Naive thymus-derived CD8-positive, alpha-beta T cell (primary cell): Measurements from ENCODE around the gene NOS3. TPM values are rescaled to one million over a fixed set of nuclear protein-coding genes. Genes with fewer than 3 reads are reported as not detected.

Experiments
- ATAC-seq, 2 donors: fragments of 150-1000 bp; cut with Tn5 transposase in 1 of 2; sonication (Bioruptor Pico), chemical (Tn5 transposase) in 1 of 2; 1 replicate in 1 of 2; 2 replicates in 1 of 2; pipeline ENCODE4 v1.10.0; 2021; ENCODE audit warnings: mild to moderate bottlenecking in 2 of 2, moderate library complexity in 2 of 2
- POLR2A ChIA-PET: fragments of 350-600 bp; sonication (Branson Sonifier 250); formaldehyde crosslinking; loops from one replicate; lab custom pipeline; 2021; ENCODE audit warnings: antibody characterized with exemption; lab: Charles Lee
- DNase-seq, 10 donors: peaks; one replicate each; pipeline versions ENCODE4 v3.0.0 to v3.0.0-alpha.2; 2020 to 2022
- H3K27ac Mint-ChIP-seq, 10 donors: one replicate each; pipeline ENCODE4 v1.8.0; 2020 to 2022; ENCODE audit warnings: mild to moderate bottlenecking in 10 of 10, mixed read lengths in 10 of 10, moderate library complexity in 4 of 10, inconsistent platforms in 1 of 10
- H3K27me3 Mint-ChIP-seq, 5 donors: one replicate each; pipeline ENCODE4 v1.8.0; 2021 to 2022; ENCODE audit warnings: mixed read lengths in 5 of 5
- H3K36me3 Mint-ChIP-seq, 3 donors: one replicate each; pipeline ENCODE4 v1.8.0; 2020 to 2022; ENCODE audit warnings: mixed read lengths in 3 of 3, mild to moderate bottlenecking in 2 of 3, inconsistent platforms in 1 of 3
- H3K4me1 Mint-ChIP-seq, 4 donors: one replicate each; pipeline ENCODE4 v1.8.0; 2021 to 2022; ENCODE audit warnings: mixed read lengths in 4 of 4
- H3K4me3 Mint-ChIP-seq, 10 donors: one replicate each; pipeline ENCODE4 v1.8.0; 2020 to 2022; ENCODE audit warnings: mild to moderate bottlenecking in 10 of 10, mixed read lengths in 10 of 10, moderate library complexity in 6 of 10, inconsistent platforms in 1 of 10
- H3K9me3 Mint-ChIP-seq, 9 donors: one replicate each; pipeline ENCODE4 v1.8.0; 2020 to 2022; ENCODE audit warnings: mixed read lengths in 9 of 9, mild to moderate bottlenecking in 3 of 9, inconsistent platforms in 1 of 9, moderate library complexity in 1 of 9
- polyA plus RNA-seq, 3 donors: library from polyadenylated mRNA; unstranded; fragments of 300-500 nt; fragmentation: Illumina TruSeq; gene quantifications; one replicate each; pipeline ENCODE4 v1.2.3, GENCODE V29; 2021
- total RNA-seq, 8 experiments: library from RNA in 2 of 8; stranded (reverse) in 2 of 8; gene quantifications; one replicate each; pipeline ENCODE4 v1.2.3 and lab custom pipeline; 2021 to 2026

NOS3 gene
- total and polyA plus RNA-seq, 5 experiments from 2014 or later: 1.4 to 3.3 (median 1.8) TPM

DNA sequence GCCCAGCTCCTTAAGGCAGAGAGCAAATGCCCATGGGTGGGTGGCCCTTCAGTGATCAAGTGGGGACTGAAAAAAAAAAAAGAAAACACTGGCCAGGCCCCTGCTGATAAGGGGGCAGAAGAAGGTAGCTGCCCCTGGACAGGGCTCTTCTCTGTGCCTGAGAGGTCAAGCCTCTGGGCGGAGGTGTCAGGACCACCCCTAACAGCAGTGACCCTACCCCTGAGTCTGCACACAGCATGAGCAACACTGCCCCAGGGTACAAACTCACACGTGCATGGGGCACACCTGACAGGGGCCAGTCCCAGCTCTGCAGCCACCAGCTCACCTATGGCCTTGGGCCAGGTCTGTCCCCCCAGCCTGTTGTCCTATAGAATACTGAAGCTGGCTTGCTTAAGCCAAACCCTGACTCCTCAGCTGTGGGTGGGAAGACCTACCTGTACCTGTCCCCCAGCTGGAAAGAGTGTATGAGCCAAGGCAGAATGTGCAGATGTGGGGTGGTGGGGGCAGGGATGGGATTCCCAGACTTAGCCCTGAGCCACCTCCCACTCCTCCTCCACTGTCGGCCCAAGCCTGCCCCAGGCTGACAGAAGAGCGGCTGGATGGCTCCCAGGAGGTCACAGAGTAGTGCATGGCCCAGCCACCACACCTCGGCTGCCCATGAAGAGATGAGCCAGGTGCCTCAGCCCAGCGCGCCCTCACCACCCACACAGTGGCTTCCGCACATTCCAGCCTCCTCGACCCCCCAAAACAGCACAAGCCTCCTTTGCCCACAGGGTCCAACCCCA, 36.4 kb upstream of the NOS3 start:
- DNase-seq: peak in 1 of 10 donors; percentile 15
- ATAC-seq: no peak
- Mint-ChIP-seq H3K9me3 (peaks cover 0 to 2% (median 0%) of the 10 kb centered on the region in 9 donors), H3K27me3 (peaks cover 12 to 45% (median 31%) of the 10 kb centered on the region in 5 donors), H3K27ac (peak overlapping the region in 1 of 10 donors; percentile 22), H3K4me3 (no peak overlapping the region), H3K36me3 (peaks cover 0 to 19% (median 18%) of the 10 kb centered on the region in 3 donors), H3K4me1 (peaks cover 5 to 19% (median 12%) of the 10 kb centered on the region in 4 donors)
- POLR2A ChIA-PET: no interaction called here

DNA sequence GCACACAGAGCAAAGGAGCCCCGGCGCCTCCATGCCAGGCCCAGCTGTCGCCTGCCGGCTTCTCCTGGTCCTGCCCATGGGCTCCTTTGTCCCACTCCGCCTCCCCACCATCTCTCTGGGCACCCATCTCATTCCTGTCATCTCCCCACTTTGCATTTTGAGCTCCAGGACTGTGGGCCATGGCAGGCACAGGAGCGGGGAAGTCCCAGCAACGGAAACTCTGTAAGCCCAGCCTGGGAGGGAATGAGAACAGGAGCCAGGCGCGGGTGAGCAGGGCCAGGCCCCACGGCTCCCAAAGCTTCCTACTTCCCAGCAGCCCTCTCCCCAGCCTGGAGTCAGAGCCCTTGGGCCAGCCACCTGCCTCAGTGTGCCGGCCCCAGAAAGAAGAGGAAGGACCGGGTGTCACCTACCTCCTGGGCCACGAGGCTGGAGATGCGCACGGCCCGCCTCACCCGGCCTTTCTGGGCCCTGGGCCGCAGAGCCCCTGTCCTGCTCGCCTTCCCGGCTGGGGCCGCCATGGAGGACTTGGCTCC, 35.8 kb upstream of the NOS3 start:
- peaks cover 0 to 2% (median 0%) of the 10 kb centered on the region in 9 donors for H3K9me3 Mint-ChIP-seq
- POLR2A ChIA-PET: no interaction called here
- H3K4me1 Mint-ChIP-seq: peaks cover 10 to 24% (median 12%) of the 10 kb centered on the region in 4 donors
- H3K27ac Mint-ChIP-seq: peak overlapping the region in 1 of 10 donors; percentile 22
- peaks cover 0 to 19% (median 18%) of the 10 kb centered on the region in 3 donors for H3K36me3 Mint-ChIP-seq
- no peak overlapping the region for H3K4me3 Mint-ChIP-seq
- peaks cover 14 to 52% (median 37%) of the 10 kb centered on the region in 5 donors for H3K27me3 Mint-ChIP-seq
- DNase-seq: no peak
- ATAC-seq: no peak

DNA sequence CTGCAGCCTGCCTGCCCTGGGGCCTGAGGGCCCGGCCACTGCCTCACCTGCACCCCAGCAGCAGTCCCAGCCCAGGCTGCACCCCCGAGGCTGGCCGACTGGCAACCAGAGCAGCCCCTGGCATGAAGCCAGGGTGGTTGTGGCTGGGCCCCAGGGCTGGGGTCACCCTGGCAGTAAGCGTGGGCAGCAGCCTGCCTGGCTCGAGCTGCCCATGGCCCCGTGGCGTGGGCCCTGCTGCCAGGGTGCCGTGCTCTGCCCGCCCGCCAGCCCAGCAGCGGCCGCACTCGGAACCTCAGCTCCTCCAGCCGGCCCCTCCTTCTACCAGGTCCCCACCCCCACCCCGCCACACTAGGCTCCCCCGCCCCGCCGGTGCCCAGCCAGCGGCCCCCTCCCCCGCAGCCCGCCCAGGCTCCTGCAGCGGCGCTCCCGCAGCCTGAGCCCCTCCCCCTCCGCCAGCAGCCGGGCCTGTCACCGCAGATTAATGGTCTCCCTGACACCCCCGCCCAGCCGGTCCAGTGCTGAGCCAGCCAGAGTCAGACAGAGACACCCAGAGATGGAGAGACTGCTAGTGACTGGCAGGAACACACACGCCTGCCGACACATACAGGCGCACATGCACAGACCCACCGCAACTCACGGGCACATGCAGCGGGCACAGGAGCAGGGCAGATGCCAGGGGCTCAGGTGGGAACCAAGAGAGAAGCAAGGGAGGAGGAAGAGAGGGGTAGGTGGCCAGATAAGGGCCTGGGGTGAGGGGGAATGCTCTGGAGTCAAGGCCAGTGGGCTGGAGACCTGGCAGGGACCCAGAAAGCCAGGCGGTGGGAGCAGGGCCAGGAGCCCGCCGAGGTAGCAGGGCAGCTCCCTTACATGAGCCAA, 35.1 kb upstream of the NOS3 start:
- ATAC-seq (no peak), DNase-seq (no peak)
- POLR2A ChIA-PET: no interaction called here
- H3K9me3 Mint-ChIP-seq: peaks cover 0 to 2% (median 0%) of the 10 kb centered on the region in 9 donors
- H3K4me1 Mint-ChIP-seq: peaks cover 10 to 25% (median 13%) of the 10 kb centered on the region in 4 donors
- H3K27ac Mint-ChIP-seq: no peak overlapping the region
- peaks cover 0 to 19% (median 15%) of the 10 kb centered on the region in 3 donors for H3K36me3 Mint-ChIP-seq
- H3K27me3 Mint-ChIP-seq: peaks cover 18 to 59% (median 38%) of the 10 kb centered on the region in 5 donors
- H3K4me3 Mint-ChIP-seq: no peak overlapping the region

DNA sequence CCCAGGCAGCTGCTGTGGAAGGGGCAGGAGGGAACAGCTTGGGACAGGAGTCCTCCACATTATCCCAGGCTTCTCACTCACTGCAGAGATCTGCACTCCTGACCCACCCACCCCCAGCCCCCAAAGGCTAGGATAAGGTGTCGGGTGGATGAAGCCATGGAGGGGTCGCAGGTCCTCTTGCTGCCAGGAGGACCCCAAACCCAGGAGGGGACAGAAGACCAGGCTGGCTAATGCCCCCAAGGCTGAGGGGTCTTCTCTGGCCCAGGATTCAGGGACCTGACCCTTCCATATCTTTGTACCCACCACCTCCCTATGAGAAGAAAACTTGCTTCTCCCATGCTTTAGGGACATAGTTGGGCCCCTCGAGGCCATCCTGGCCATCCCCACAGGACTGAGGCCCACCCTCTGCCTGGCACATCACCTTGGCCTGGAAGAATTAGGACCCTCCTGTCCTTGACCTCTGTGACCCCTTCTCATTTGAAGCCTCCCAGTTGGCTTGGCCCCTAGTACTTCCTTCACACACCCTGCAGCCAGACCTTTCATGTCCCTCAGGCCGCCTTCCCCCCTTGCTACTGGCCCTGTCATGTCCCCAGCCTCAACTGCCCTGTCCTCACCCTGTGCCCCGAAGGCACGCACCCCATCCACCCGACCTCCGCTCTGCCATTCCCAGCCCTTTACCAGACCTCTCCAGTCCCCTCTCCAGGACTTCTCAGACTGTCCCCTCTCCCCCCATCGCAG, 34.3 kb upstream of the NOS3 start:
- Mint-ChIP-seq H3K36me3 (peaks cover 0 to 16% (median 10%) of the 10 kb centered on the region in 3 donors), H3K4me1 (peaks cover 10 to 25% (median 13%) of the 10 kb centered on the region in 4 donors), H3K27me3 (peaks cover 18 to 65% (median 38%) of the 10 kb centered on the region in 5 donors), H3K9me3 (peaks cover 0 to 2% (median 0%) of the 10 kb centered on the region in 9 donors), H3K27ac (no peak overlapping the region), H3K4me3 (peak overlapping the region in 1 of 10 donors; percentile 56)
- DNase-seq (no peak), ATAC-seq (no peak)
- POLR2A ChIA-PET: no interaction called here

DNA sequence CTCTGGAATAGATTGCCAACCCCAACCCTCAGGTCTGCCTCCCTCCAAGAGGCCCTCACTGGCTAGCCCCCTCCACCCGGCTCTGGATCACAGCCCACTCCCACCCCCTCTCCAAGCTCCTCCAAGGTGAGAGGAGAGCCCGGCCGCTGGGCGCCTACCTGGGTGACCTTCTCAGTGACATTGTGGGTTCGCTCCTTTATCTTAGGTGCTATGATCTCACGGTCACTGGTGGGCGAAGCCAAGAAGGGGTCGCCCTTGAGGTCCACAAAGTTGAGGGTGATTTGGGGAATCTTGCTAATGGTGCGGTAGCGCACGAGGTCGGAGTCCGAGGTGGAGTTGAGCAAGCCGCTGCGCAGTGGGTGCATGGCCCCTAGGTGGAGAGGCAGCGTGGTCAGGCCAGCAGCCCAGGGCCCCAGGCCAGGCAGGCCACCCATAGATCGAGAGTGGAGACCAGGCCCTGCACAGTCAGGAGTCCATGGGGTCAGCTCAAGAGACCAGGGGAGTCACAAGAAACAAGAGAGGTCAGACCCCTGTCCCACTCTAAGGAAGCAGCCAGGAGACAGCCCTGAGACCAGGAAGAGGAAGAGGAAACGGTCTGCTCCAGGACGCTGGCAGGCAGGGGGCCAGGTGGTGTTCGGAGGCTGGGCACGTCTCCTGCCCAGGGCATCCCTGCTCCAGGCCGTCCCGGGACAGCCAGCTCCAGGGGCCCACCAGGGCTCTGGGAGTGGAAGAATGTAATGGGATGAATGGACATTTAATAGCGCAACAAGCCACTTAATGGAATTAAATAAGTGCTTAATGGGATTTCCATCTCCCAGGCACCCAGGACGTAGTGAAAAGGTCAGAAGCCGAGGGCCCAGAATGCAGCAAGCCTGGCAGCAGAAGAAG, 33.4 kb upstream of the NOS3 start:
- Mint-ChIP-seq H3K36me3 (peaks cover 0 to 16% (median 9%) of the 10 kb centered on the region in 3 donors), H3K27ac (no peak overlapping the region), H3K4me1 (peaks cover 10 to 28% (median 14%) of the 10 kb centered on the region in 4 donors), H3K4me3 (peak overlapping the region in 3 of 10 donors; percentile 12 to 36 (median 14)), H3K9me3 (peaks cover 0 to 2% (median 0%) of the 10 kb centered on the region in 9 donors), H3K27me3 (peaks cover 18 to 70% (median 40%) of the 10 kb centered on the region in 5 donors)
- no peak for DNase-seq
- POLR2A ChIA-PET: no interaction called here
- ATAC-seq: no peak

DNA sequence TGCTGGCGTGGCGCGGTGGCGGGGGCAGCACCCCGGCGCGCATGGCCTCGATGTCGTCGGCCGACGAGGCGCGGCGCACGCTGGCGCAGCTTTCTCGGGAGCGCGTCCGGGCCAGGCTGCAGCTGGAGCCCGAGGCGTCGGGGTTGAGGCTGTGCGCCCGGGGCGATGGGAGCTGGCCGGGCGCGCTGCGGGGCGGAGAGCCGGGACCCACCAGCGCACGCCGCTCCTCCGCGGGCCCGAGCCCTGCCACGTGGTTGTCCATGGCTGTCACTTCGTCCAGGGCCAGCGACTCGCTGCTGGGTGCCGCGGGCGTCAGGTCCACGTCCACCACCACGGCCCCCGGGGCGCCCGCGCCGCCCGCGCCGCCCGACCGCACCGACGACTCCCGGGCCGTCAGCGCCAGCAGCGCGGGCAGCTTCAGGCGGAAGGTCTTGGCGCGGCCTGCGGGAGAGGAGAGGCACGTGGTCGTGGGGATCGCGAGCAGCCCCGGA, 32.7 kb upstream of the NOS3 start:
- Mint-ChIP-seq H3K9me3 (peaks cover 0 to 2% (median 0%) of the 10 kb centered on the region in 9 donors), H3K27me3 (peaks cover 20 to 77% (median 44%) of the 10 kb centered on the region in 5 donors), H3K4me3 (no peak overlapping the region), H3K27ac (no peak overlapping the region), H3K4me1 (peaks cover 12 to 36% (median 16%) of the 10 kb centered on the region in 4 donors), H3K36me3 (peaks cover 0 to 16% (median 9%) of the 10 kb centered on the region in 3 donors)
- ATAC-seq: no peak
- DNase-seq: no peak
- POLR2A ChIA-PET: no interaction called here

DNA sequence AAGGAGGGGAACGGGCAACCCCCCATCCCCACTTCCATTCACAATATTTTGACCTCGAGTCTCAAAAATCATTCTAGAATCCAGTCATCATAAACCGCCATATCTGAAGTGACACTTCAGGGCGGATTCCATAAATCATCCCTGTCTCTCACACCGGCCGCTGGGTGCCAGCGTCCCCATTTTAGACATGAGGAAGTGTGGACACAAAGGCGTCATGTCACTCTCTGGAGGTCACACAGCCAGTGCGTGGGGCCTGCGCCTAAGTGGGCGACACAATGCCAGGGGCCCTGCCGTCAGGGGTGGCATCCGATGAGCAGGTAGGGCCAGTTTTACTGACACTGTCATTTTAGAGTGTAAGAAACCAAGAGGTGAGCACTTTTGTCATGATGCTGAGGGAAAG, 32.2 kb upstream of the NOS3 start:
- H3K4me1 Mint-ChIP-seq: peaks cover 12 to 38% (median 16%) of the 10 kb centered on the region in 4 donors
- peaks cover 20 to 77% (median 45%) of the 10 kb centered on the region in 5 donors for H3K27me3 Mint-ChIP-seq
- peaks cover 0 to 16% (median 9%) of the 10 kb centered on the region in 3 donors for H3K36me3 Mint-ChIP-seq
- POLR2A ChIA-PET: no interaction called here
- H3K9me3 Mint-ChIP-seq: peaks cover 0 to 2% (median 0%) of the 10 kb centered on the region in 9 donors
- no peak overlapping the region for H3K27ac Mint-ChIP-seq
- ATAC-seq: no peak
- H3K4me3 Mint-ChIP-seq: no peak overlapping the region
- no peak for DNase-seq

DNA sequence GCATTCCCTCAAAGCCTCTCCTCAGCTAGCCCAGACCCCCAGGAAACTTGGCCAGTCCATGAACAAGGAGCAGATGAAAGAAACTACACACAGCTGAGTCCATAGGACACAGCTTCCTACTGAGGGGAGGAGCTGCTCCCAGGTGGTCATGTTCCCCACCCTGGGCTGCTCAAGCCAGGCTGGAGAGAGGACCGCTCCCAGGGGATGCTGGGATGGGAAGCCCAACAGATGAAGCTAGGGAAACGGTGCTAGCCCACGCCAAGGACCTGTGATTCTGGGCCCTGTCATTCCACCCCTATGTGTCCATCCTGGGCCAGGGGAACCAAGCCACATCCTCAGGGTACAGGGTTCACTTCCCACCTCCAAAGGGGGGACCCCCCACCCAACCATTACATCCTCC, 31.7 kb upstream of the NOS3 start:
- H3K4me3 Mint-ChIP-seq: no peak overlapping the region
- H3K27me3 Mint-ChIP-seq: peaks cover 20 to 77% (median 45%) of the 10 kb centered on the region in 5 donors
- POLR2A ChIA-PET: interaction anchor here (0.7 kb wide), 1 partner anchor 29 kb away, joined by 3 read pairs; no protein-coding TSS in a partner anchor

DNA sequence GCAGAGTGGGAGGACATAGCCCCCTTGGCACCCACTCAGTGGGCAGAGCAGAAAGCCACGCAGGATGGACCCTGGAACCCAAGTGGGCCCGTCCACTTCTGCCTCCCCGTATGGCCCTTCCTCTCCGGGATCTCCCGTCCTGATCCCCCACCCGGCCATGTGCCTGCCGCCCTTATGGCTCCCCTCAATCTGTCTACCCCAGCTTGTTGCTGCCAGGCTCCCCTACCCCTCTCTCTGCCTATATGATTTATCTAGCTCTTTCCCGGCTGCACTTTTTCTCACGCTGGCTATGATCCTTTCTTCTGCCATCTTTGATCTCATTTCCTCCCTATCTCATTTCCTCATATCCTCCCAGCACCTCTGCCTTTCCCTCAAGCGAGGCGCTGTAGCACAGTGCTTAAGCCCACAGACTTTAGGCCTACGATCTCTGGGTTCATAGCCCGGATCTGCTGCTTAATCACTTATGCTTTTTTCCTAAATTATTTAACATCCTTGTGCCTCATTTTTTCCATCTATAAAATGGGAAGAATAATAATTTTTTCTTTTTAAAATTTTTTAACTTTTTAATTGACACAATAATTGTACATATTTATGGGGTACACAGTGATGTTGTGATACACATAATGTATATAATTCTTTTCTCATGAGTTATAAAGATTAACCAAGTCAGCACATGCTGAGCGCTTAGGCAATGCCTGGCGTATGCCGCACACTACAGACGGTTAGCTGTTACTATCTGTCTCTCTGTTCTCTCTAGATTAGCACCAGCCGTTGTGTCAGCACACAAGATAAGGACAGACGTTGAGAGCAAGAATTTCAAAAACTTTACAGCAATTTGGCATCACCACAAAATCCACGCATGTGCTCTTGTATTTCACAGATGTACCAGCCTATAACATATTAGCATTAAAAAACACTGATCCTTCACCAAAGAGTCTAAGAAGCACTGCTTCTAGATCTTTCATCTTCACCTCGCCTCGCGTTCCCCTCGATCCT, 30.8 kb upstream of the NOS3 start:
- POLR2A ChIA-PET: interaction anchor here (0.7 kb wide), 1 partner anchor 30 kb away, joined by 3 read pairs; no protein-coding TSS in a partner anchor
- peaks cover 0 to 2% (median 0%) of the 10 kb centered on the region in 9 donors for H3K9me3 Mint-ChIP-seq
- H3K4me1 Mint-ChIP-seq: peaks cover 12 to 43% (median 18%) of the 10 kb centered on the region in 4 donors
- peaks cover 20 to 71% (median 39%) of the 10 kb centered on the region in 5 donors for H3K27me3 Mint-ChIP-seq
- no peak for DNase-seq
- no peak overlapping the region for H3K4me3 Mint-ChIP-seq
- peak overlapping the region in 1 of 10 donors; percentile 64 for H3K27ac Mint-ChIP-seq
- ATAC-seq: peak in 1 of 2 donors; percentile 58
- H3K36me3 Mint-ChIP-seq: peaks cover 0 to 13% (median 5%) of the 10 kb centered on the region in 3 donors

More for the DNA sequence above, 31.7 kb upstream of the NOS3 start:
- Mint-ChIP-seq H3K27ac (peak overlapping the region in 1 of 10 donors; percentile 30), H3K4me1 (peaks cover 12 to 38% (median 16%) of the 10 kb centered on the region in 4 donors), H3K9me3 (peaks cover 0 to 2% (median 0%) of the 10 kb centered on the region in 9 donors), H3K36me3 (peaks cover 0 to 16% (median 5%) of the 10 kb centered on the region in 3 donors)
- ATAC-seq (no peak), DNase-seq (no peak)
